HG03039 (cell line): ENCODE data around the gene TSHR.
"Not testable (repeated sequence)": the region's sequence is repeated elsewhere in the genome, so short reads cannot be mapped to it uniquely, and the experiment has no call there.

Experiments
- ATAC-seq: cut with Tn5 transposase; IDR thresholded peaks from one replicate; pipeline ENCODE4 v1.9.1; 2021; ENCODE audit warnings: mild to moderate bottlenecking, moderate library complexity; ENCODE audit not compliant: unreplicated experiment

The TSHR gene

GRCh38 chr14:80948291-80948690, 7.1 kb upstream of the TSHR start:
- ATAC-seq, result no peak

- no peak for ATAC-seq
Measured at GRCh38 chr14:80951491-80951890, 3.9 kb upstream of the TSHR start.

DNA sequence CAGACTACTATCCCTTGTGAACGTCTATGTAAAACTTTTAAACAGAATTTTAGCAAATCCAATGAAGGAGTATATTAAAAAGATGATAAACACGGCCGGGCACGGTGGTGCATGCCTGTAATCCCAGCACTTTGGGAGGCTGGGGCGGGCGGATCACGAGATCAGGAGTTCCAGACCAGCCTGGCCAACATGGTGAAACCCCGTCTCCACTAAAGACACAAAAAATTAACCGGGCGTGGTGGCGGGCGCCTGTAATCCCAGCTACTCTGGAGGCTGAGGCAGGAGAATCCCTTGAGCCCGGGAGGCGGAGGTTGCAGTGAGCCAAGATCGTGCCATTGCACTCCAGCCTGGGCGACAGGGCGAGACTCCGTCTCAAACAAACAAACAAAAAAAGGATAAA, 2.2 kb upstream of the TSHR start:
- ATAC-seq, result not testable (repeated sequence)

DNA sequence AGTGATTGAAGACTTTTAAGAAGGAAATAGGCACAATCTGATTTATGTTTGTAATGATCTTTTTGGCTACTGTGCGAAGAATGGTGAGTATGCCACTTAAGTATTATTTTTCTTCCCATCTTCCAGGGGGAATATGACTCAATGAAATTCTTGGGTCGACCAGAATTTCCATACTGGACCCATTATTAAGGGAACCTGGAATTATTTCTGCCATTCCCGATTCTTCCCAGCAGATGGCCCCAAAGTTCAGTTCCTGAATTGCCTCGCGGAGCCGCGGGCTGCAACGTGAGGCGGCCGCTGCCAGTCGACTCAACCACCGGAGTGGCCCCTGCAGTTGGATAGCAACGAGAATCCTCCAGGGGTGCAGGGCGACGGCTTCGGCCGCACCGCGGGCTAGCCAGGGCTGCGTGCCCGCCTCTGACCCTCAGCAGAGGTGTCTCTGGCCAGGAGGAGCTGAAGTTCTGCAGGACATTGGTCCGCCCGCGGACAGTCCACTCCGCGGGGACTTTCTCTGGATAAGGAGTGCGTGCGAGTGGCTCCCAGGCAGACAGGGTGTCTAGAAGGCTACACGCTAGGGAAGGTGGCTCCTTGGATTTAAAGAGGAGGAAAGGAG, 628 bp upstream of the TSHR start:
- ATAC-seq, result no peak

- no peak for ATAC-seq
Measured at GRCh38 chr14:80956102-80956501, 681 bp downstream of the TSHR start.

DNA sequence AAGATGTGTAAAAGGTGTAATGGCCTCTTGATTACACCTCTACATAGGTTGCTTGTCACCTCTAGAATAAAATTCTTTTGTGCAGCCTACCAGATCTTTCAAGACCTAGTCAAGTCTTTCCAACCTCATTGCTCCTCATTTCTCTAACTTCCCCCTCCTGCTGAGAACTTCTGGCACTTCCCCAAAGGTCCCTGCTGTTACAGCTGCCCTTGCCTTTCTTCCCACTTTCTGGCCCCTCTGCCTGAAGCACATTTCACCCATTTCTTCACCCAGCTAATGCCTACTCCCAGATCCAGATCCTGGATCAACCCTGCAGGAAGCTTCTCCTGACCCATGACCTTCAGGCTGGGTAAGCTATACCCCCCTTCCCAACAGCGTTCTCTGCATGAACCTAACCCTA, 1.5 kb downstream of the TSHR start:
- ATAC-seq, result no peak

DNA sequence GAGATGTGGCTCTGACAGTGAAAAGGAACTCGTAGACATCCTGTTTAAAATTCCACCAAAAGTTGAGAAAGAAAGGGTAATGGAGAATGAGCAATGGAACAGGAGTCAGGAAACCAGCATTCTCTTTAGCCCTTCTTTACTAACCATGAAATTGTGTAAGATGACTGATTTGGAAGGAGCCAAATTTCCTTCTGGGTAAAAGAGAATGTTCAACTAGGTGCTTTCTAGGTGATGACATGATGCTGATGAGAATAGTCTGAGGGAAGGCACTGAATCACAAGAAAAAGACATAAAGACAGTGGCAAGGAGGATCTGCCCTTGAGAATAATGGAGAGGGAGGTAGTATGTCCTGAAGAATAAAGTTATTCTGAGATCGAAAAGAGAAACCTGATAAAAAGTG, 2.2 kb downstream of the TSHR start:
- no peak for ATAC-seq

GRCh38 chr14:80958226-80958625, 2.8 kb downstream of the TSHR start:
- no peak for ATAC-seq

- ATAC-seq, result no peak
Measured at GRCh38 chr14:80958939-80959338, 3.5 kb downstream of the TSHR start.

GRCh38 chr14:80959496-80959895, 4.1 kb downstream of the TSHR start:
- ATAC-seq, result peak; percentile 100

- no peak for ATAC-seq
Measured at GRCh38 chr14:80965037-80965436, 9.6 kb downstream of the TSHR start.

GRCh38 chr14:80973931-80974641, 18.7 kb downstream of the TSHR start:
- ATAC-seq, result no peak

DNA sequence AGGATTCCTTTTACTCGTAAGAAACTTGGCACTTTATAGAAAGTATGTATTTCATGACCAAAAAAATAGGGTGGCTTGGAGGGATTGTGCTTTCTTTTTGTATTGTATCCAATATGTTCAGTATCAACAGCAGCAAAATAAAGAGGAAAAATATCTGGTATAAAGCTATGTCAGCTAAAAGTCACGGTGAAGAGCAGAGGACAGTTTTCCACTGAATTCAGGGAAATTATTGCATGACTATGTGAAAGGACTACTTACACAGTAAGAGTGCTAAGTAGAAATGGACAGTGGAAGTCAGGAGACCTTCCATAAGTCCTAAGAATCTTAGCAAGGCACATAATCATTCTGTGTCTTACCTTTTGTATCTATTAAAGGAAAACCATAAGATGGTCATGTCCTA, 19.3 kb downstream of the TSHR start:
- ATAC-seq, result no peak

GRCh38 chr14:80977221-80977620, 21.8 kb downstream of the TSHR start:
- ATAC-seq, result no peak

DNA sequence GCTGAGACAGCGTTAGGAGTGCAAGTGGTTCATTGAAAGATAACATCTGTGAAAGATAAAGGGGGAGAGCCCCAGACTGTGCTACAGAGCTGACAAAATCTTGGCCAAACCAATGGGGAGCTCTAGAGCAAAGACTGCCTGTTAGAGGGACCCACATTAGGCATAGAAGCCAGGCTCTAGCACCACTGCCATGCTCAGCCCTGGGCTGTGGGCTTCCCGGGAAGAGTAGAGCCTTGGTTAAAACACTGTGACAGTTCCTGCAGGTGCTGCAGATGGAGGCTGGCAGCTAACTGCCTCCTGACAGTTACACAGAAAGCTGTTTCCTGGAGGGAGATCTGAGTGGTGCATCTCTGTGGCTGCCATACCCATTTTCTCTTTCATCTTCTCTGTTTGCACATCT, 23.0 kb downstream of the TSHR start:
- no peak for ATAC-seq

DNA sequence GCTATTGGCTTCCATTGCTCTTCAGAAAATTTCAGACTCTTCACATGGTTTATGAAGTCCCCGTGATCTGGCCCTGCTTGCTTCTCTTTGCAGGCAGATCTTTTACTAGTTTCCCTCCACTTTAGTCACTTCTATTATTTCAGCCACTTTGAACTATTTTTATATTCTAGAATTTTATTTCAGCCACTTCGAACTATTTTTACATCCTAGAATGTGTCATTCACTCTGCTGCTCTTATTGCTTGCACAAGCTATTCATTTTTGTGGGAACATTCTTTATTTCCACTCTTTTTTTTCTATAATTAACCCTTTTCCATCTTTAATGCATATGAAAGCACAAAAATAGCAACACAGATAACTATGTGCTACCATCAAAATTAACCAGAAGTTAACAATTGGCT, 24.5 kb downstream of the TSHR start:
- ATAC-seq, result no peak

DNA sequence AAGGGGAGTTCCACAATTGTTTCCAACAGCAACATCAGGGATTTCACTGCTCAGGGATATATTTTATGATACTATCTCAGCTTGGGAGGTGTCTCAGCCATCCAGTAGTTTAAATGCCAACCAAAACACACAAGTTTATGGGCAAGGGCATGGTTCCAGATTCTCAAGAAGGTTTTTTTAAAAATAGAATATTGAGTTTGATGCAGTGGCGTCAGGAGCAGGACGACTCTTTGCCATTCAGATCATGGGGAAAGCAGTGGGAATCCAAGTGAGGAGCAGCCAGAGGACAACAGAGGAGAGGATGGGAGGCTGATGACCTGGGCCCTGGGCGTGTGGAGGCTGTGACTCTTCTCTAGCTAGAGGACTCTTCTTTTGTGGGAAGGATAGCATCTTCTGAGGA, 25.7 kb downstream of the TSHR start:
- ATAC-seq, result no peak

DNA sequence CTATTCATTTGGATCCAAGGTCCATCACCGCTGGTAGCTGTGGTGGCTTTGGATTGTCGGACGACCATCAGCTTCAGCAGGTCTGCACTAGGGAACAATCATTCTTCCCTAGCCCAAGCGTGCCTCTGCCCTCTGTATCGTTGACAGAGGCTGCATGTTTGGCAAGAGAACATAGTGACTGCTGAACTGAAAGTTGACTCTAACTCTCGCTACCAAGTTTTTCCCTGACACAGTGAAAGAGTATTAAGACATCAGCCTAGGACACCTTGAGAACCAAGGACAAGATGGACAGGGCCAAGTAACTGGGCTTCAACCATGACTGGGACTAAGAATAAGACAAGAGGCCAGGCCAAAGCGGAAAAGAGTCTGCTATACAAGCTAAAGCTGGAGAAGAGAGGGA, 26.3 kb downstream of the TSHR start:
- no peak for ATAC-seq

DNA sequence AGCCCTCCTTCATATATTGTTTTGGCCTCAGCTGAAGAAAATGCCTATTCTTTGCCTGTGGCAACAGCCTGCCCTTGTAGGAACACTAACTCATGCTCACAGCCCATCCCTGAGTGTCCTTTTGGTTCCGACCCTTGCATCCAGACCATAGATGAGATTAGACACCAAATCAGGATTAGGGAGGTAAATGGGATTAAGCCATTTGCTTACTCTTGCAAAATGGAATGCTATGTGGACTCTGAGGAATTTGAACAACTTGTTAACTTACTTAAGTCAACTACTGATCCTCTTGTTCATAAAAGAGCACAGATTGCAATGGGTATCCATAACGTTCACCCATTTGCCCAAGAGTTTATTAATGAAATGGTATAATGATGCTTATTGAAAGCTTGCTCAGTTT, 27.3 kb downstream of the TSHR start:
- no peak for ATAC-seq

GRCh38 chr14:80987235-80988032, 32.0 kb downstream of the TSHR start:
- peak; percentile 63 for ATAC-seq

GRCh38 chr14:80988192-80988591, 32.8 kb downstream of the TSHR start:
- ATAC-seq, result no peak
